GM19438 (cell line): ENCODE results near the gene TTF2.
"Not testable (repeated sequence)": the region's sequence is repeated elsewhere in the genome, so short reads cannot be mapped to it uniquely, and the experiment has no call there.

Experiments used
- ATAC-seq: cut with Tn5 transposase; IDR thresholded peaks from one replicate; pipeline ENCODE4 v1.9.1; 2021; ENCODE audit warnings: low read depth; ENCODE audit not compliant: unreplicated experiment

The TTF2 gene

DNA sequence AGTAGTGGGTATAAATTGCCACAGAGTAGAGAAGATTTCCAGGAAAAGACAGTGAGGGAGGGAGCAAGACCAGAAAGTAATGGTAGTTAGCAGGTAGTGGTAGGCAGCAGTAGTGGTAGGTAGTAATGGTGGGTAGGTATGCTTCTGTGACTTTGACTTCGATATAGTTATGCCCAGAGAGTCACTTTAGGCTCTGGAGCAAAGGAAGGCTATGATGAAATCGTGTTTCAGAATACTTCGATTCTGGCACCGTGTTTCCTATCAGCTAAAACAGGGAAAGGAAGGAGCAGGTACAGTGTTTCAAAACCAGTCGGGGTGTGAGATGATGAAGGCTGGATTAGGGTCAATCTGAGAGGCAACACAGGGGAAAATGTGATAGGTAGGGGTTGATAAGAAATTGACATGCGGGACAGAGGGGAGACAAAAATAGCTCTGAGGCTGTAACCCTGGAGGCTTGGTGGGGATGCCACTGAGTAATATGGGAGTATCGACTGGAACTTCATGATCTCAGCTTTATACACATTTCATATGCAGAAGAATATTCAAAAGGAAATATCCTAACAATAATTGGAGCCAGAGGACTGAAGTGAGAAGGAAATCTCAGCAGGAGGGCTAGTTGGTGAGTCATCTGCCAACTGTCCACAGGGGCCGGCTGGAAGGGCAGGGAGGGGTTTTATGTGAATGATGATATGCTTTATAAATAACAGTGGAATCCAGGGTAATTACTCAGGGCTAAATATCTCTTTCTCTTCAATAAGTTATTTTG, 86.6 kb downstream of the TTF2 start:
- ATAC-seq, result no peak

DNA sequence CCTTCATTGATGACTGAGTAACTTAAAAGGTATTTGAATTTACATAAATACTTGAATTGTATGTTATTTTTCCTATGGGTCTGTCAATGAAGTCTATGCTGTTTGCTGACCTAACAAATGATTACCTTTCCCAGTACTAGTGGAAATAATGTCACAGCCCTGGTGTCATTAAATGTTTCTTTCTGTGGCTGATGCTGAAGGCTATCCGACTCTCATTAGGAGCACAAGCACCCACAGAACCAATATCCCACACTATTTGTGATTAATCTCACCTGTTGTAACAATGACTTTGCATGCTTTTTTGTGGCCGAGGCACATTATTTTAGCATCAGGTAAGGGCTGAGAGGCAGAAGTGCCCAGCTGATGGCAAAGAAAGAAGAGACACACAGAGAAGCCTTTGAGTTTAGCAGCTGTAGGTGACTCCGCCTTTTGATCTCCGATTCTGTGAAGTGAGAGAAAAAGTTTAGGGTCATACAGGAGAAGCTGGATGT, 87.3 kb downstream of the TTF2 start:
- ATAC-seq, result no peak

DNA sequence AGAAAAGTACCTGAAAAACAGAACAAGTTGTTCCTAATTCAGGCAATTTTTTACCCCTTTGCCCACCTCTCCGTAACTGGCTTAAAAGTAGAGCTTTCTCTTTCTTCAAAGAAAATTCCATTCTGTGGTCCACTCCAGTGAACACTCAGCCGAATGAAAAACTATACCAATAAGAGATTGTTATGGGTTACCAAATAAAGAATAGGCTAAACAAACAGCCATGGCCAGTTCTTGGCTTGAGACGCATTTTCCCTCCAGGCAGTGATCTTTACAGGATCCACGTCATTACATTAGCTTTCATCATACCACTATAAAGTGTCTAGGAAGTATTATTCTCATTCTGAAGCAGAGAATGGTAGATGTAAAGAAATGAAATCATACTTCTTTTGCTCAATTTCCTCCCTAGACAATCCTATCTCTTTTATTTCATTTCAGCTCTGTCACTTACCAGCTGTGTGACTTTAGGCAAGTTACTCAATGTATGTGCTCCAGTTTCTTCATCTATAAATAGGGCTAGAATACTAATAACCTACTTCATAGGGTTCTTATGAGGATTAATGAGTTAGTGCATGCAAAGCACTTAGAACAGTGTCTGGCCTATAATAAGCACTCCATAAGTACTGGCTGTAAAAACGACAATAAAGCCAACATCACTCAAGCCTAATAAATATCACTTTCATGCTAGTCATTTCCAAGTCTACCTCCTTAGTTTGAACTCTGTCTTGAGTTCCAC, 87.9 kb downstream of the TTF2 start:
- no peak for ATAC-seq

DNA sequence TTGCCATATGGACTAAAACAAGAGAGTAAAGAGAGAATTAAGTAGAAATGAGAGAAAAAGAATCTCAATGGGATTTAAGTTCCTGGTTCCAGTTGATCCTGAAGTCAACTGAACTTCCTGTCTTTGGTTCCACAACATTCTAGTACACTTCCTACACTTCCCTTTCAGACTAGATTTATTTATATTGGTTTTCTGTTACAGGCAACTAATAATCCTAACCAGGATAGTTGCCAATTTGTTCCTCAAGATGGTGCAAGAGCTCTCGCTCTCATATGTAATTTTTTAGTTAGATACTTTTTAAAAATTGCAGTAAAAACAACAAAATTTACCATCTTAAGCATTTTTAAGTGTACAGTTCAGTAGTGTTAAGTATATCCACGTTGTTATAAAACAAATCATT, 90.2 kb downstream of the TTF2 start:
- no peak for ATAC-seq

DNA sequence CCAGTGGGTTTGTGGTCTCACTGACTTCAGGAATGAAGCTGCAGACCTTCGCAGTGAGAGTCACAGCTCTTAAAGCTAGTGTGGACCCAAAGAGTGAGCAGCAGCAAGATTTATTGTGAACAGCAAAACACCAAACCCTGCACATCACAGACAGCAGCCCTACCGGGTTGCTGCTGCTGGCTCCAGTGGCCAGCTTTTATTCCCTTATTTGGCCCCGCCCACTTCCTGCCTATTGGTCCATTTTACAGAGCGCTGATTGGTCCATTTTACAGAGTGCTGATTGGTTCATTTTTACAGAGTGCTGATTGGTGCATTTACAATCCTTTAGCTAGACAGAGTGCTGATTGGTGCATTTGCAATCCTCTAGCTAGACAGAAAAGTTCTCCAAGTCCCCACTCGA, 91.2 kb downstream of the TTF2 start:
- not testable (repeated sequence) for ATAC-seq
